CD4-positive, alpha-beta T cell (primary cell): ENCODE results near the gene ZNF780A. TPM values are rescaled to one million over a fixed set of nuclear protein-coding genes. Genes with fewer than 3 reads are reported as not detected.

Experiments
- ATAC-seq: fragments of 200-7000 bp; cut with Tn5 transposase; one replicate; pipeline ENCODE4 v1.10.0; 2022; ENCODE audit warnings: mild to moderate bottlenecking; ENCODE audit not compliant: poor library complexity
- CTCF ChIA-PET: fragments of 350-600 bp; sonication (Branson Sonifier 250); formaldehyde crosslinking; loops from one replicate; lab custom pipeline; 2021; ENCODE audit warnings: antibody characterized with exemption, inconsistent platforms; lab: Charles Lee
- POLR2A ChIA-PET: fragments of 350-600 bp; sonication (Branson Sonifier 250); formaldehyde crosslinking; loops from one replicate; lab custom pipeline; 2021; ENCODE audit warnings: antibody characterized with exemption, inconsistent platforms; lab: Charles Lee
- DNase-seq, 14 experiments: peaks; one replicate each; pipeline ENCODE4 v3.0.0-alpha.2; 2013 to 2020; ENCODE audit warnings: mixed read lengths in 2 of 14
- H3K27ac ChIP-seq, 2 donors: one replicate each; pipeline versions ENCODE4 v1.5.1 to v1.7.0; 2013; ENCODE audit warnings: low read length in 2 of 2, low read depth in 1 of 2, mild to moderate bottlenecking in 1 of 2
- H3K27me3 ChIP-seq, 2 experiments: 1 replicate in 1 of 2; 2 replicates in 1 of 2; pipeline versions ENCODE4 v1.6.1 to v1.7.0; 2013; ENCODE audit warnings: low read length in 2 of 2, control low read depth in 1 of 2, mild to moderate bottlenecking in 1 of 2, moderate library complexity in 1 of 2; ENCODE audit not compliant: insufficient read depth in 2 of 2, control insufficient read depth in 1 of 2
- H3K36me3 ChIP-seq: one replicate; pipeline ENCODE4 v1.6.1; 2013; ENCODE audit warnings: low read length, control low read depth; ENCODE audit not compliant: insufficient read depth
- H3K4me1 ChIP-seq: one replicate; pipeline ENCODE4 v1.6.1; 2013; ENCODE audit warnings: low read length, control low read depth; ENCODE audit not compliant: insufficient read depth
- H3K4me3 ChIP-seq: one replicate; pipeline ENCODE4 v1.5.1; 2013; ENCODE audit warnings: mild to moderate bottlenecking, low read length, moderate library complexity
- H3K9me3 ChIP-seq, 2 experiments: 1 replicate in 1 of 2; 2 replicates in 1 of 2; pipeline versions ENCODE4 v1.6.1 to v1.7.0; 2013; ENCODE audit warnings: low read length in 2 of 2, mild to moderate bottlenecking in 2 of 2, control low read depth in 1 of 2, moderate library complexity in 1 of 2; ENCODE audit not compliant: control insufficient read depth in 1 of 2, insufficient read depth in 1 of 2
- H3K27ac Mint-ChIP-seq: one replicate; pipeline ENCODE4 v1.8.0; 2020; ENCODE audit warnings: mixed read lengths
- H3K27me3 Mint-ChIP-seq: one replicate; pipeline ENCODE4 v1.8.0; 2021; ENCODE audit warnings: mixed read lengths
- H3K36me3 Mint-ChIP-seq: one replicate; pipeline ENCODE4 v1.8.0; 2021; ENCODE audit warnings: low read depth, mixed read lengths
- H3K4me1 Mint-ChIP-seq: one replicate; pipeline ENCODE4 v1.8.0; 2021; ENCODE audit warnings: low read depth, mixed read lengths
- H3K4me3 Mint-ChIP-seq: one replicate; pipeline ENCODE4 v1.8.0; 2020; ENCODE audit warnings: mild to moderate bottlenecking, mixed read lengths
- H3K9me3 Mint-ChIP-seq: one replicate; pipeline ENCODE4 v1.8.0; 2020; ENCODE audit warnings: mixed read lengths
- intact Hi-C, 2 experiments: fragments of 100-400 bp; cut with DNase I in 1 of 2; cut with micrococcal nuclease in 1 of 2; formaldehyde crosslinking; loops; one replicate each; pipeline versions ENCODE4 v1.15.1 to v1.9.0; 2023 to 2025; cut with DNase I, micrococcal nuclease
- total RNA-seq, 174 experiments: library from RNA in 2 of 174; stranded (reverse) in 2 of 174; gene quantifications; one replicate each; pipeline ENCODE4 v1.2.3 and lab custom pipeline; 2021 to 2026
- TF ChIP-seq, protein P1 (sequence below): fragments of 200-600 bp; IDR thresholded peaks from one replicate; pipeline ENCODE4 v1.8.0; 2022; ENCODE audit warnings: antibody characterized with exemption, mild to moderate bottlenecking

Gene ZNF780A
- total RNA-seq, 2 experiments from 2014 or later, result 9.7 to 10.6 TPM

DNA sequence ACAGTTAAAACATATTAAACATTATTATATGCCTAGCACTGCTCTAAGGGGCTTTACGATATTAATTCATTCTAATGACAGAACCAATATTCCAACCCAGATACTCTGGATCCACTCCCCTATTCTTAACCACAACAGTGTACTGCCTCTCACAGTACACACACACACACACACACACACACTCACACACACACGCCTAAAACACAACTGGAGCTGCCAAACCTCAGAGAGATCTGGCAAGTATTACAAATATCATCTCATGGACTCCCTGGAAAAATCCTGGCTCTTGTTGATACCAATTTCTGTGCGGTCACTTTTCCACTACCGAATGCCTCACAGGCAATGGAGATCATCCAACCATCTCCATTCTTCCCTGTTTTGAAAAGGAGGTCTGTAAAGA lies 1.3 kb downstream of the ZNF780A start:
- Histone ChIP-seq H3K4me3 (peak overlapping the region; percentile 81), H3K4me1 (peaks cover 6% of the 10 kb centered on the region), H3K36me3 (peaks cover 6% of the 10 kb centered on the region), H3K9me3 (no peaks in the 10 kb centered on the region), H3K27me3 (no peaks in the 10 kb centered on the region), H3K27ac (no peak overlapping the region)
- Mint-ChIP-seq H3K27me3 (peaks cover 1% of the 10 kb centered on the region), H3K9me3 (no peaks in the 10 kb centered on the region), H3K27ac (peak overlapping the region; percentile 99), H3K36me3 (peaks cover 41% of the 10 kb centered on the region), H3K4me1 (peaks cover 47% of the 10 kb centered on the region), H3K4me3 (peak overlapping the region; percentile 100)
- TF ChIP-seq, protein P1, sequence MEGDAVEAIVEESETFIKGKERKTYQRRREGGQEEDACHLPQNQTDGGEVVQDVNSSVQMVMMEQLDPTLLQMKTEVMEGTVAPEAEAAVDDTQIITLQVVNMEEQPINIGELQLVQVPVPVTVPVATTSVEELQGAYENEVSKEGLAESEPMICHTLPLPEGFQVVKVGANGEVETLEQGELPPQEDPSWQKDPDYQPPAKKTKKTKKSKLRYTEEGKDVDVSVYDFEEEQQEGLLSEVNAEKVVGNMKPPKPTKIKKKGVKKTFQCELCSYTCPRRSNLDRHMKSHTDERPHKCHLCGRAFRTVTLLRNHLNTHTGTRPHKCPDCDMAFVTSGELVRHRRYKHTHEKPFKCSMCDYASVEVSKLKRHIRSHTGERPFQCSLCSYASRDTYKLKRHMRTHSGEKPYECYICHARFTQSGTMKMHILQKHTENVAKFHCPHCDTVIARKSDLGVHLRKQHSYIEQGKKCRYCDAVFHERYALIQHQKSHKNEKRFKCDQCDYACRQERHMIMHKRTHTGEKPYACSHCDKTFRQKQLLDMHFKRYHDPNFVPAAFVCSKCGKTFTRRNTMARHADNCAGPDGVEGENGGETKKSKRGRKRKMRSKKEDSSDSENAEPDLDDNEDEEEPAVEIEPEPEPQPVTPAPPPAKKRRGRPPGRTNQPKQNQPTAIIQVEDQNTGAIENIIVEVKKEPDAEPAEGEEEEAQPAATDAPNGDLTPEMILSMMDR, result no peak
- ChIA-PET POLR2A (interaction anchor here (1.0 to 2.7 kb wide), 7 partner anchors 34 to 196 kb away, joined by 3 to 23 read pairs (median 9); partner anchors contain the start of genes AKT2, PSMC4, ZNF546 and ZNF780B), CTCF (interaction anchor here (3.0 kb wide), 1 partner anchor 119 kb away, joined by 17 read pairs; the partner anchor contains the start of gene PSMC4)
- ATAC-seq (no peak), DNase-seq (peak in 1 of 14 experiments; percentile 4)
- intact Hi-C loops, result no loop called here

DNA sequence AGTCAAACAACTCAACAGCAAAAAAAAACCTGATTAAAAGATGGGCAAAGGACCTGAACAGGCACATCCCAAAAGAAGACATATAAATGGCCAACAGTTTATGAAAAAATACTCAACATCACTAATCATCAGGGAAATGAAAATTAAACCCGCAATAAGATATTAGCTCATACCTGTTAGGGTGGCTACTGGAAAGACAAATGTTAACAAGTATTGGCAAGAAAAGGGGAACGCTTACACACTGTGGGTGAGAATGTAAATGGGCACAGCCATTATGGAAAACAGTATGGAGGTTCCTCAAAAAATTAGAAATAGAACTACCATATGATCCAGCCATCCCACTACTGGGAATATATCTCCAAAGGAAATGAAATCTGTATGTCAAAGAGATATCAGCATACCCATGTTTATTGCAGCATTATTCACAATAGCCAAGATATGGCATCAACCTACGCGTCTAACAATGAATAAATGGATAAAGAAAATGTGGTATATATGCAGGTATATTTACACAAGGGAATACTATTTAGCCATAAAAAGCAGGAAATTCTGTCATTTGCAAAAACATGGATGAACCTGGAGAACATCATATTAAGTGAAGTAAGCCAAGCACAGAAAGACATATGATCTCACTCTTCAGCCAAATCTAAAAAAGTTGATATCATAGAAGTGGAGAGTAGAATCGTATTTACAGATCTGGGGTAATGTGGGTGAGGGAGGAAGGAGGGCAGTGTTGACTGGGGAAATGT lies 2.3 kb downstream of the ZNF780A start:
- intact Hi-C loops, result no loop called here
- ATAC-seq, result no peak
- Mint-ChIP-seq H3K4me3 (peak overlapping the region; percentile 100), H3K9me3 (no peaks in the 10 kb centered on the region), H3K4me1 (peaks cover 47% of the 10 kb centered on the region), H3K27me3 (no peaks in the 10 kb centered on the region), H3K36me3 (peaks cover 49% of the 10 kb centered on the region), H3K27ac (peak overlapping the region; percentile 99)
- no peak for DNase-seq
- Histone ChIP-seq H3K27ac (no peak overlapping the region), H3K27me3 (no peaks in the 10 kb centered on the region), H3K9me3 (no peaks in the 10 kb centered on the region), H3K4me1 (peaks cover 6% of the 10 kb centered on the region), H3K36me3 (peaks cover 16% of the 10 kb centered on the region), H3K4me3 (no peak overlapping the region)
- TF ChIP-seq, protein P1, result no peak
- ChIA-PET POLR2A (no interaction called here), CTCF (no interaction called here)

DNA sequence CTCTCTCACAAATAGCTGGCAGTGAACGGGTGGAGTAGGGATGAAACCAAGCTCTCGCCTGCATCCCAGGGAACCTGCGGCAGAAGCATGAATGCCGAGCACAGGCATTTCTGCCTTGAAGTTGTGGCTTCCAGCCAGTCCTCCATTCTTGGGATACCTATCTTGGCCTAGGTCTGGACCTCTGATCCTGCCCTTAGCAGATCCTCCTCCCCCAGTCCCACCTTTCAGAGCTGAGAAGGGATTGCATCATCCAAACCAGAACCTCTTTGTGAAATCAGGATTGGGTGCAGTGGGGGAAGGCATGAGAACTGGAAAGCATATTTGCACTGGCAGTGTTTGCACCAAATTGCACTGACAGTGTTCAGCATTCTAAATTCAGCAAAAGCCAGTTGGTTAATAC lies 5.8 kb downstream of the ZNF780A start:
- no peak overlapping the region for H3K4me3 ChIP-seq
- Mint-ChIP-seq H3K36me3 (peaks cover 74% of the 10 kb centered on the region), H3K27me3 (no peaks in the 10 kb centered on the region), H3K4me3 (no peak overlapping the region), H3K4me1 (peaks cover 32% of the 10 kb centered on the region), H3K9me3 (peaks cover 5% of the 10 kb centered on the region), H3K27ac (no peak overlapping the region)
- peaks cover 0 to 6% of the 10 kb centered on the region in 2 experiments for H3K9me3 ChIP-seq
- H3K36me3 ChIP-seq, result peaks cover 51% of the 10 kb centered on the region
- no peaks in the 10 kb centered on the region for H3K27me3 ChIP-seq
- ChIA-PET CTCF (no interaction called here), POLR2A (no interaction called here)
- TF ChIP-seq, protein P1, result no peak
- ATAC-seq (no peak), DNase-seq (no peak)
- H3K27ac ChIP-seq, result no peak overlapping the region
- H3K4me1 ChIP-seq, result peaks cover 6% of the 10 kb centered on the region
- intact Hi-C loops, result no loop called here
